CD4-positive, alpha-beta T cell treated with Interleukin-4 for 4 hours (primary cell): ENCODE results near the gene SLC19A1.
"Not testable (repeated sequence)": the region's sequence is repeated elsewhere in the genome, so short reads cannot be mapped to it uniquely, and the experiment has no call there.

Experiments
- DNase-seq: peaks from one replicate; pipeline ENCODE4 v3.0.0-alpha.2; 2020

SLC19A1 gene

DNA sequence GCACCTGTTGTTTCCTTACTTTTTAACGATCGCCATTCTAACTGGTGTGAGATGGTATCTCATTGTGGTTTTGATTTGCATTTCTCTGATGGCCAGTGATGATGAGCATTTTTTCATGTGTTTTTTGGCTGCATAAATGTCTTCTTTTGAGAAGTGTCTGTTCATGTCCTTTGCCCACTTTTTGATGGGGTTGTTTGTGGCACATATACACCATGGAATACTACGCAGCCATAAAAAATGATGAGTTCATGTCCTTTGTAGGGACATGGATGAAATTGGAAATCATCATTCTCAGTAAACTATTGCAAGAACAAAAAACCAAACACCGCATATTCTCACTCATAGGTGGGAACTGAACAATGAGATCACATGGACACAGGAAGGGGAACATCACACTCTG, 39.0 kb downstream of the SLC19A1 start:
- DNase-seq = not testable (repeated sequence)

DNA sequence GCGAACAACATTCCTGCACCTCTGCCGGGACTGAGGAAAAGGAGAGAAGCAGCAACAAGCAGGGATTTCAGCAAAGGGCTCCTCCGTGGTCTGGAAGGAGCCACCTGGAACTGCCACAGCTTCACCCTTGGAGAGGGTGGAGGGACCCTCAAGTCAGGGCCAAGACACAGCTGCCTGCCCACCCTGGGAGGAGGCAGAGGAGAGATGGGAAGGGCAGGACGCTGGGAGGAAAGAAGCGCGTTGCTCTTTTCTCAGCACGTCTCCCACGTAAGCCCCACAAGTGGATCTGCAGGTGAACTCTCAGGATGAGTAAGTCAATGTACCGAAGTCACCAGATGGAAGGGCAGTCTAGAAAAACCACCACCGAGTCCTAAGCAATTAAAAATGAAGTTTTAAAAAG, 39.6 kb downstream of the SLC19A1 start:
- no peak for DNase-seq

DNA sequence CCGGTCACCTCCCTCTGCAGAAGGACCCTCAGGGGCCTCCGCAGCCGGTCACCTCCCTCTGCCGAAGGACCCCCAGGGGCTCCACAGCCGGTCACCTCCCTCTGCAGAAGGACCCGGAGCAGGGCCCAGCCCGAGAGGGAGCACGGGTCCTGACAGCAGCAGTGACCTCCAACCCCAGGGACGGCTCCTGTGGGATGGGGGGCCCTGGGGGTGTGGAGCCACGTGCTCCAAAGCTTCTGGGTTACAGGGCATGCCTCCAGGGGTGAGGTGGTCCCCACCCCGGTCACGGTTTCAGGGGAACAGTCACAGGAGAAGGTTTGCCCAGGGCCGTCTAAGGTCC, 40.3 kb downstream of the SLC19A1 start:
- DNase-seq = no peak

GRCh38 chr21:45501081-45502005, 40.9 kb downstream of the SLC19A1 start:
- not testable (repeated sequence) for DNase-seq

DNA sequence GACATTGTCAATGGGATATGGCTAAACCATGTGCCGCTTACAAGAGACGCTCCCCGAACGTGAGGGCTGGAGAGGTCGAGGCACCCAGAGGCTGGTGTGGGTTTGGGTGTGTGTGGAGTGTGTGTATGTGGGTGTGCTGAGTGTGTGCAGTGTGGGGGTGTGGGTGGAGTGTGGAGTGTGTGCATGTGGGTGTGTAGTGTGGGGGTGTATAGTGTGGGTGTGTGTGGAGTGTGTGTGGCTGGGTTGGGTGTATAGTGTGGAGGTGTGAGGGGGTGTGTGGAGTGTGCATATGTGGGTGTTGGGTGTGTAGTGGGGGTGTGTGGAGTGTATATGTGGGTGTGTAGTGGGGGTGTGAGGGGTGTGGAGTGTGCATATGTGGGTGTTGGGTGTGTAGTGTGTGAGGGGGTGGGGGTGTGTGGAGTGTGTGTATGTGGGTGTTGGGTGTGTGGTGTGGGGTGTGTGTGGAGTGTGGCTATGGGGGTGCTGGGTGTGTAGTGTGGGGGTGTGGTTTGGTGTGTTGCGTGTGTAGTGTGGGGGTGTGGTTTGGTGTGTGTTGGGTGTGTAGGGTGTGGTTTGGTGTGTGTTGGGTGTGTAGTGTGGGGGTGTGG, 42.2 kb downstream of the SLC19A1 start:
- DNase-seq = no peak

DNA sequence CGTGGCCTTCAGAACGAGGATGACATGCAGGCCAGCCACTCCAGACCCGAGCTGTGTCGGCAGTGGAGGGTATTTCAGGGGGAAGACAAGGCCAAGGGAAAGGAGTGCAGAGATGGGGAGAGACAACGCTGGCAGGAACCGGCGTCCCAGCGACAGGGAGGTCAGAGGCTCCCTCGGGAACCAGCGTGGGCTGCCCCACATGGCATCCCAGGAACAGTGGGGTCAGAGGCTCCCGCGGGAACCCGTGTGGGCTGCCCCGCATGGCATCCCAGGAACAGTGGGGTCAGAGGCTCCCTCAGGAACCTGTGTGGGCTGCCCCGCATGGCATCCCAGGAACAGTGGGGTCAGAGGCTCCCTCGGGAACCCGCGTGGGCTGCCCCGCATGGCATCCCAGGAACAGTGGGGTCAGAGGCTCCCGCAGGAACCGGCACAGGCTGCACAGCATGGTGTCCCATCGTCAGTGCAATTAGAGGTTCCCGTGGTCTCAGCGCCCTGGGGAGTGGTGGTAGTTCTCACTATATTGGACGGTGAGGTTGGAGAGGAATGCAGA, 43.0 kb downstream of the SLC19A1 start:
- DNase-seq = no peak

- DNase-seq = no peak
These were observed 43.6 kb downstream of the SLC19A1 start for GRCh38 chr21:45498646-45499000.

DNA sequence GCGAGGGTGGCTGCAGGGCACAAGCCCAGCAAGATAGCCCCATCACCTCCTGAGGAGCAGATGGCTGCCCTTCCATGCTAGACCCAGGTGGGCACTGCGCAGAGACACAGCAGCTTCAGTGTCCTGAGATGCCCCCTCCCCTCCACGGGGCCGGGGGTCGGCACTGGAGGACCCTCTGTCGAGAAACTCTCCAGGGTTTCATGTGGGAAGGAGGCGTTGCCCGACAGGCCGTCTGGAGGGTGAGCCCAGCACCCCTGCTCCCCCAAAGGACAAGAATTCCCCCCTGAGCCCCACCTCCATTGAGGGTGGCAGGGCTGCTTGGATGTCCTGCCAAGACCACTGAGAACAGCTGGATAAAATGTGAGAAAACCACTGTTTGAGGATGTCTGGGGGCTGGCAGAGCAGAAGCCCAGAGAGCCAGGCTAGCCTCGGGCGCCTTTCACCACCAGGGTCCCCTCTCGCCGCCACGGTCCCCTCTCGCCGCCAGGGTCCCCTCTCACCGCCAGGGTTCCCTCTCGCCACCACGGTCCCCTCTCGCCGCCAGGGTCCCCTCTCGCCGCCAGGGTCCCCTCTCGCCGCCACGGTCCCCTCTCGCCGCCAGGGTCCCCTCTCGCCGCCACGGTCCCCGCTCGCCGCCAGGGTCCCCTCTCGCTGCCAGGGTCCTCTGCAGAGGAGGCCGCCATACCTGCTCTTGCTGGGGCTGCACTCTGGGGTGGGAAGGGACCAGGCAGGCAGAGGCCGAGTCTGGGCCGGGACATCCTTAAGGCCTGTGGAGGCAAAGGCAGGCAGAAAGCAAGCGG, 44.2 kb downstream of the SLC19A1 start:
- DNase-seq = no peak

GRCh38 chr21:45496968-45497845, 45.0 kb downstream of the SLC19A1 start:
- no peak for DNase-seq

- no peak for DNase-seq
These were observed 45.9 kb downstream of the SLC19A1 start for GRCh38 chr21:45496151-45496967.

GRCh38 chr21:45494851-45495680, 47.2 kb downstream of the SLC19A1 start:
- DNase-seq = no peak

GRCh38 chr21:45494135-45494850, 47.9 kb downstream of the SLC19A1 start:
- no peak for DNase-seq

- no peak for DNase-seq
These were observed 48.7 kb downstream of the SLC19A1 start for GRCh38 chr21:45493401-45494001.

DNA sequence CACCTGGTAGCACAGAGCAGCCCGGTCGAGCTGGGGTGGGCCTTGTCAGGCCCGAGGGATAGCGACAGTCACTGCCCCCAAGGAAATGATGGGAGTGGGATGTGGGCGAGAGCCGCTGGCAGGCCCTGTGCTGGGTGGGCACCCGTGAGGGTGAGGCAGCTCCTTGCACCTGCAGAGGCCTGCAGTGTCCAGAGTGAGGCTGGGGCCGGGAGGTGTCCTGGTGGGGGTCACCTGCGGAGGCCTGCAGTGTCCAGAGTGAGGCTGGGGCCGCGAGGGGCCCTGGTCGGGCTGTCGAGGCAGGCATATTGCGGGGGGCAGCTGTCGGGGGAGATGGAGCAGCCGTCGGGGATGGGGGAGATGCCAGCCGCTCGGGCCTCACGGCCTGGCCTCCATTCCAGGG, 49.5 kb downstream of the SLC19A1 start:
- DNase-seq = no peak

GRCh38 chr21:45491623-45492022, 50.6 kb downstream of the SLC19A1 start:
- no peak for DNase-seq

DNA sequence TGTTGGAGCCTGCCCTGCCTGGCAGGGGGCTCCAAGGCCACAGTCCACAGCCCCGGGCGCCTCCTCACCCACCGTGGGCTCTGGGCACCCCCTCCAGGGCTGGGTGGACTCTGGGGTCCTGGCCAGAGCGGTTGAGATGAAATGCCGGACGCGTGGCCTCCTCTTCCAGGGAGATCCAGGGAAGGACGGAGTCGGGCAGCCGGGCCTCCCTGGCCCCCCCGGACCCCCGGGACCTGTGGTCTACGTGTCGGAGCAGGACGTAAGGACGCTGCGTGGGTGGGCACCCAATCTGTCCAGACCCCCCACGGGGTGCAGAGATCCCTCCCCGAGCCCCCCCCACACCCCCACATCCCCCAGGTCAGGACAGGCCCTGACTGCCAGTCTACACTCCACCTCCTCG, 51.2 kb downstream of the SLC19A1 start:
- DNase-seq = no peak

DNA sequence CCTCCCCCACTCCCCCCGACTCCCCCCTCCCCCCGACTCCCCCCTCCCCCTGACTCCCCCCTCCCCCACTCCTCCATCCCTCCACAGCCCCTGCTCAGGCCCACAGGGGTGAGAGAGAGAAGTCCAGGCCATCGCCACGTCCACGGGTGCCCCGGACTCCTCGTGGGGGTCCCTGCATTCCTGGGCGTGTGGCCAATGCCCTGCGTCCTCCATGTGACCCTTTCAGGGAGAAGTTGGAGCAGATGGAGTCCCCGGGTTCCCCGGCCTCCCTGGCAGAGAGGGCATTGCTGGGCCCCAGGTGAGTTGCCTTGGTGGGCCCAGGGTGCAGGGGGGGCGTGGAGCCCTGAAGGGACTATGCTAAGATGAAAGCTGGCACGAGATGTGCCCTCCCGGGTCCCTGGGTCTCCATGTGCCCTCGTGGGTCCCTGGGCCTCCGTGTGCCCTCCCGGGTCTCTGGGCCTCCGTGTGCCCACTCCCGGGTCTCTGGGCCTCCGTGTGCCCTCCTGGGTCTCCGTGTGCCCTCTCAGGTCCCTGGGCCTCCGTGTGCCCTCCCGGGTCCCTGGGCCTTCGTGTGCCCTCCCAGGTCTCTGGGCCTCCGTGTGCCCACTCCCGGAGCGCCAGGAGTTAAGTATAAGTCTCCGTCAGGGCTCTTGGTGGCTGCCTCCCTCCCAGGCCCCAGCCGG, 52.0 kb downstream of the SLC19A1 start:
- DNase-seq = no peak

DNA sequence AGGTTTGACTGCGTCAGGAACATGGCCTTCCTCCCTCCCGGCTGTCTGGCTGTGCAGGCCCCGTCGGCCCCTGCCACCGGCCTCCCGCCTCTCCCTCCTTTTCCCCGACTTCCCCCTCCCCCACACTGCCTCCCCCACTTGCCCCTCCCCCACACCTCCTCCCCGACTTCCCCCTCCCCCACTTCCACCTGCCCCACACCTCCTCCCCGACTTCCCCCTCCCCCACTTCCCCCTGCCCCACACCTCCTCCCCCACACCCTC, 52.6 kb downstream of the SLC19A1 start:
- DNase-seq = no peak
